ENCODE measurements around the gene HMGXB4. TPM values are rescaled to one million over a fixed set of nuclear protein-coding genes. Genes with fewer than 3 reads are reported as not detected.

Gene HMGXB4
- total and polyA plus RNA-seq, 12 donors, result 3.6 to 13.0 (median 9.1) TPM

GRCh38 chr22:35315141-35315854 lies 58.0 kb downstream of the HMGXB4 start:
- H3K27me3 ChIP-seq, result no peaks in the 10 kb centered on the region
- no peaks in the 10 kb centered on the region for H3K9me3 ChIP-seq
- intact Hi-C loops (cut with DNase I), result no loop called here
- H3K36me3 ChIP-seq, result peaks cover 0 to 68% (median 20%) of the 10 kb centered on the region in 9 donors
- H3K4me3 ChIP-seq, result no peak overlapping the region
- peak overlapping the region; percentile 81 to 93 (median 86) for H3K27ac ChIP-seq
- peaks cover 14 to 70% (median 58%) of the 10 kb centered on the region in 9 donors for H3K4me1 ChIP-seq
- DNase-seq, result peak in 1 of 2 donors; percentile 55
- ATAC-seq, result peak in 7 of 8 donors; percentile 3 to 38 (median 16)
- TF ChIP-seq, protein P1, sequence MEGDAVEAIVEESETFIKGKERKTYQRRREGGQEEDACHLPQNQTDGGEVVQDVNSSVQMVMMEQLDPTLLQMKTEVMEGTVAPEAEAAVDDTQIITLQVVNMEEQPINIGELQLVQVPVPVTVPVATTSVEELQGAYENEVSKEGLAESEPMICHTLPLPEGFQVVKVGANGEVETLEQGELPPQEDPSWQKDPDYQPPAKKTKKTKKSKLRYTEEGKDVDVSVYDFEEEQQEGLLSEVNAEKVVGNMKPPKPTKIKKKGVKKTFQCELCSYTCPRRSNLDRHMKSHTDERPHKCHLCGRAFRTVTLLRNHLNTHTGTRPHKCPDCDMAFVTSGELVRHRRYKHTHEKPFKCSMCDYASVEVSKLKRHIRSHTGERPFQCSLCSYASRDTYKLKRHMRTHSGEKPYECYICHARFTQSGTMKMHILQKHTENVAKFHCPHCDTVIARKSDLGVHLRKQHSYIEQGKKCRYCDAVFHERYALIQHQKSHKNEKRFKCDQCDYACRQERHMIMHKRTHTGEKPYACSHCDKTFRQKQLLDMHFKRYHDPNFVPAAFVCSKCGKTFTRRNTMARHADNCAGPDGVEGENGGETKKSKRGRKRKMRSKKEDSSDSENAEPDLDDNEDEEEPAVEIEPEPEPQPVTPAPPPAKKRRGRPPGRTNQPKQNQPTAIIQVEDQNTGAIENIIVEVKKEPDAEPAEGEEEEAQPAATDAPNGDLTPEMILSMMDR (IDR thresholded peaks at IDR 0.05), result no peak
- 72% methylated on average over 12 of the region's 12 CpGs for WGBS, 2 donors

DNA sequence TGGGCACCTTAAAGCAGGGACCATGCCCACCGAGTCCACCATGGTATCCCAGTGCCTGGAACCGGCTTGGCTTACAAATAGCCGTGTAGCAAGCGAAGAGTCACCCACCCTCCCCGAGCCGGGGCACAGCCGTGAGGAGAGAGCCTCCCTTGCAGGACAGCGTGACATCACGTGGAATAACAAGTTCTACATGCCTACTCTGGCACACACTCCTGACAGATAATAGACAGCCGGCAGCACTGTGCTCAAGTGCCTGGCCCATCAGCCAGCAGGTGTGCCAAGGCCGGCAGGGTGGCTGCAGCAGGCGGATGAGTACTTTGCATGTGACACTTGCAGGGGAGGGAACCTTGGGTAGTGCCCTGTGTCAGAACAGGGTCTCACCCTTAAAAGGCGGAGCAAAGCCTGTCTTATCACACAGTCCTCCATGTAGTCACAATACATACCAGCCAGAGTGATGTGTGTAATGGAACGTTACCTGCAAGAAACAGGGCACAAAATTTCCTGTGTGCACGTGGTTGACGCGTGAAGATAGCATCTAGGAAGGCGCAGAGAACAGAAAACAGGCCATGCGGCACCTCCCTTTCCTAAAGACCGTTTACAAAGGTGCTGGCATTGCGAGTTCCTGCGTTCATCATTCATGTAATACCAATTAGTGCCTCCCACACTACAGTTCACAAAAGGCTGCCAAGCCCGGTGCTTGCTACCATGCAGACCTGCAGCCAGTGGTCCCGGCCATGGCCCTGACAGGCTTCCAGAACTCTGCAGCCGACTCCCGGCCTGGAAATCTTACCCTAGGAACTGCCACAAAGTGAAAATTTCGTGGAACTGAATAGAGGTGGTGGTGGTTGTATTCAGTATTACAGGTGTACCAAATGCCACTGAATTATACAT lies 58.8 kb downstream of the HMGXB4 start:
- peak; percentile 65 to 68 for DNase-seq
- ATAC-seq, result peak; percentile 60 to 85 (median 70)
- Histone ChIP-seq H3K27me3 (no peaks in the 10 kb centered on the region), H3K36me3 (peaks cover 0 to 76% (median 20%) of the 10 kb centered on the region in 9 donors), H3K9me3 (no peaks in the 10 kb centered on the region), H3K4me1 (peaks cover 14 to 62% (median 50%) of the 10 kb centered on the region in 9 donors), H3K4me3 (no peak overlapping the region), H3K27ac (peak overlapping the region; percentile 81 to 93 (median 86))
- WGBS, 2 donors, result 42 to 54% methylated on average over 27 of the region's 27 CpGs
- TF ChIP-seq, protein P1 (IDR thresholded peaks at IDR 0.05), result no peak
- intact Hi-C loops (cut with DNase I), result no loop called here

- peaks cover 14 to 57% (median 44%) of the 10 kb centered on the region in 9 donors for H3K4me1 ChIP-seq
- no peaks in the 10 kb centered on the region for H3K9me3 ChIP-seq
- ATAC-seq (no peak), DNase-seq (no peak)
- TF ChIP-seq, protein P1 (IDR thresholded peaks at IDR 0.05), result no peak
- H3K4me3 ChIP-seq, result no peak overlapping the region
- H3K36me3 ChIP-seq, result peaks cover 0 to 79% (median 20%) of the 10 kb centered on the region in 9 donors
- peak overlapping the region in 9 of 10 donors; percentile 81 to 93 (median 86) for H3K27ac ChIP-seq
- 79 to 80% methylated on average over 7 of the region's 7 CpGs for WGBS, 2 donors
- intact Hi-C loops (cut with DNase I), result no loop called here
- no peaks in the 10 kb centered on the region for H3K27me3 ChIP-seq
Measured at GRCh38 chr22:35316751-35317150, 59.5 kb downstream of the HMGXB4 start.

- no peak for DNase-seq
- Histone ChIP-seq H3K36me3 (peaks cover 0 to 85% (median 20%) of the 10 kb centered on the region in 9 donors), H3K27ac (no peak overlapping the region), H3K9me3 (no peaks in the 10 kb centered on the region), H3K27me3 (no peaks in the 10 kb centered on the region), H3K4me3 (no peak overlapping the region), H3K4me1 (peaks cover 12 to 57% (median 36%) of the 10 kb centered on the region in 9 donors)
- TF ChIP-seq, protein P1 (IDR thresholded peaks at IDR 0.05), result no peak
- no peak for ATAC-seq
- 82 to 85% methylated on average over 12 of the region's 12 CpGs for WGBS, 2 donors
- intact Hi-C loops (cut with DNase I), result no loop called here
Measured at GRCh38 chr22:35317680-35318290, 60.5 kb downstream of the HMGXB4 start.

Data from heart right ventricle (tissue), 16 donors.